ENCODE data around the gene HES7.
A peak's percentile ranks its signal among the peaks of the same experiment; 100 is the strongest.

The HES7 gene

DNA sequence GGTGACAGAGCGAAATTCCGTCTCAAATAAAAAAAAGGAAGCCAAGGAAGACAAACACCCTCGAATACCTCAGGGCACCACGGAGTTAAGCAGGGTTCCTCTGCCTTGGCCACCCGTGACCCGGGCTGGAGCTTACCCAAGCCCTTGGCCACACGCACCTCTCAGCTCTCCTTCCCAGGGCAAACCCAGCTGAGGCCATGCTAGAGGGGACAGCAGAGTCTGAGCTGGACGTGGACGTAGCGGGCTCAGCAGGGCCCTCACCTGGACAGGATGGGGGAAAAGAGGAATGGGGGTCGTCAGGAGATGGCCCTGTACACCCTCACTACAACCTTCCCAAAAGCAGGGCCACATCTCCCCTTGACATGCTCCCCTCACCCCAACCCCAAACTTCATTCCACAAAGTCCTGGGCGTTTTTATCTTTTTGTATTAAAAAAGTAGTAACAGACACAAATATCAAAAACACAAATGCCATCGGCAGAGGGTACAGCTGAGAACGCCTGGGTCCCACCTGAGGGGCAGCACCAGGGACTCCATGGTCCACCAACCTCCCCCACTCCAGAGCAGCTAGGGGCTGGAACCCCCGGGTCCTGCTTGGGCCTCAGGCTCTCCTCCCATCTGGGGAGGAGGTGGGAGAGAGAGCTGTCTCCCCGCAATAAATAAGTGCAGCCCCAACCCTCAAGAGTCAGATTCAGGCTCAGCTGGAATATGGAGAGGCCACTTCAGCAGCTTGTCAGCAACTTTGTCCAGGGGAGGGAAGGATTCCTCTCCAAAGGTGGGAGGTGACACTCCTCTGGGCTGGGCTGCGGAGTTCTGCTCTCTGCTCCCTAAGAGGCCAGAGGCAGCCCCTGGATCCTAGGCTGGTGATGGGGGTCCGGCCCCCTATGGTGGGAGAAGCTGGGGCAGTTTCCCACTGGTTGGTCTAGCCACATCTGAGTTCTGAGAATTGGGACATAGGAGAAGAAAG lies 16.4 kb upstream of the HES7 start:
- no peak for TF ChIP-seq TOX (CRISPR knock-in tag; IDR thresholded peaks at IDR 0.05; ENCODE audit: borderline replicate concordance)
- TF ChIP-seq ZFP30 (CRISPR knock-in tag; IDR thresholded peaks at IDR 0.05), result no peak
- no peak for TF ChIP-seq BACH2 (CRISPR knock-in tag; IDR thresholded peaks at IDR 0.05; ENCODE audit: borderline replicate concordance)
- TF ChIP-seq, protein P1, sequence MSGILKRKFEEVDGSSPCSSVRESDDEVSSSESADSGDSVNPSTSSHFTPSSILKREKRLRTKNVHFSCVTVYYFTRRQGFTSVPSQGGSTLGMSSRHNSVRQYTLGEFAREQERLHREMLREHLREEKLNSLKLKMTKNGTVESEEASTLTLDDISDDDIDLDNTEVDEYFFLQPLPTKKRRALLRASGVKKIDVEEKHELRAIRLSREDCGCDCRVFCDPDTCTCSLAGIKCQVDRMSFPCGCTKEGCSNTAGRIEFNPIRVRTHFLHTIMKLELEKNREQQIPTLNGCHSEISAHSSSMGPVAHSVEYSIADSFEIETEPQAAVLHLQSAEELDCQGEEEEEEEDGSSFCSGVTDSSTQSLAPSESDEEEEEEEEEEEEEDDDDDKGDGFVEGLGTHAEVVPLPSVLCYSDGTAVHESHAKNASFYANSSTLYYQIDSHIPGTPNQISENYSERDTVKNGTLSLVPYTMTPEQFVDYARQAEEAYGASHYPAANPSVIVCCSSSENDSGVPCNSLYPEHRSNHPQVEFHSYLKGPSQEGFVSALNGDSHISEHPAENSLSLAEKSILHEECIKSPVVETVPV (CRISPR knock-in tag; IDR thresholded peaks at IDR 0.05), result no peak
- no peak for ATAC-seq

DNA sequence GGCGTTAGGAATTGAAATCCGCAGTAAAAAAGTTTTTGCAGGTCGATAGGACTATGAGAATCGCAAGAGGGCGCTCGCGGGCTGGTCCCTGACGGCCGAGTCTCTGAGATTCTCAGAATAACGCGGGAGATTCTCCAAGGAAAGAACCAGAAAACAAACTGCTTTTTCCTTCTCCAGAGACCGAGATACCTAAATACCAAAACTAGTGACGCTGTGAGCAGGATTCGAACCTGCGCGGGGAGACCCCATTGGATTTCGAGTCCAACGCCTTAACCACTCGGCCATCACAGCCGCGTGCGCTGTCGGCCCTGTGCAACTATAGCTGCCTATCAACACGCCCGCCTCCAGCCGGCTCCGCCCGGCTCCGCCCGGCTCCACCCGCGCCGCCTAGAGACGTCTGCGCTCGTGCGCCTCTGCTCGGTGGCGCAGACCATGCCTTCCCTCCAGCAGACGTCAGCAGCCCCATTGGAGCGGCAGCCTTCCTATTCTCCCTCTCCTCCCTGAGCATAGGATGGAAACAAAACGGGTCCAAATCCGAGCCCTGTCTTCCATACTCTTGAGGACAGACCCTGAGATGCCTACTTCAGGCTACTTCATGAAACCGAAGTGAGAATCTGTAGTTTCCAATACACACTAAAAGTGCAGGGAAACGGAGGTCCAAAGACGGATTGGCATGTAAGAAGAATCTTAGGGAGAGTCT lies 14.9 kb upstream of the HES7 start:
- TF ChIP-seq, protein P2, sequence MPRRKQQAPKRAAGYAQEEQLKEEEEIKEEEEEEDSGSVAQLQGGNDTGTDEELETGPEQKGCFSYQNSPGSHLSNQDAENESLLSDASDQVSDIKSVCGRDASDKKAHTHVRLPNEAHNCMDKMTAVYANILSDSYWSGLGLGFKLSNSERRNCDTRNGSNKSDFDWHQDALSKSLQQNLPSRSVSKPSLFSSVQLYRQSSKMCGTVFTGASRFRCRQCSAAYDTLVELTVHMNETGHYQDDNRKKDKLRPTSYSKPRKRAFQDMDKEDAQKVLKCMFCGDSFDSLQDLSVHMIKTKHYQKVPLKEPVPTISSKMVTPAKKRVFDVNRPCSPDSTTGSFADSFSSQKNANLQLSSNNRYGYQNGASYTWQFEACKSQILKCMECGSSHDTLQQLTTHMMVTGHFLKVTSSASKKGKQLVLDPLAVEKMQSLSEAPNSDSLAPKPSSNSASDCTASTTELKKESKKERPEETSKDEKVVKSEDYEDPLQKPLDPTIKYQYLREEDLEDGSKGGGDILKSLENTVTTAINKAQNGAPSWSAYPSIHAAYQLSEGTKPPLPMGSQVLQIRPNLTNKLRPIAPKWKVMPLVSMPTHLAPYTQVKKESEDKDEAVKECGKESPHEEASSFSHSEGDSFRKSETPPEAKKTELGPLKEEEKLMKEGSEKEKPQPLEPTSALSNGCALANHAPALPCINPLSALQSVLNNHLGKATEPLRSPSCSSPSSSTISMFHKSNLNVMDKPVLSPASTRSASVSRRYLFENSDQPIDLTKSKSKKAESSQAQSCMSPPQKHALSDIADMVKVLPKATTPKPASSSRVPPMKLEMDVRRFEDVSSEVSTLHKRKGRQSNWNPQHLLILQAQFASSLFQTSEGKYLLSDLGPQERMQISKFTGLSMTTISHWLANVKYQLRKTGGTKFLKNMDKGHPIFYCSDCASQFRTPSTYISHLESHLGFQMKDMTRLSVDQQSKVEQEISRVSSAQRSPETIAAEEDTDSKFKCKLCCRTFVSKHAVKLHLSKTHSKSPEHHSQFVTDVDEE (CRISPR knock-in tag; IDR thresholded peaks at IDR 0.05), result 0 out of 2 replicates have a peak, but pooled peaks have one; percentile 58
- no peak for TF ChIP-seq ZC3H10 (CRISPR knock-in tag; IDR thresholded peaks at IDR 0.05)
- TF ChIP-seq, protein P3, sequence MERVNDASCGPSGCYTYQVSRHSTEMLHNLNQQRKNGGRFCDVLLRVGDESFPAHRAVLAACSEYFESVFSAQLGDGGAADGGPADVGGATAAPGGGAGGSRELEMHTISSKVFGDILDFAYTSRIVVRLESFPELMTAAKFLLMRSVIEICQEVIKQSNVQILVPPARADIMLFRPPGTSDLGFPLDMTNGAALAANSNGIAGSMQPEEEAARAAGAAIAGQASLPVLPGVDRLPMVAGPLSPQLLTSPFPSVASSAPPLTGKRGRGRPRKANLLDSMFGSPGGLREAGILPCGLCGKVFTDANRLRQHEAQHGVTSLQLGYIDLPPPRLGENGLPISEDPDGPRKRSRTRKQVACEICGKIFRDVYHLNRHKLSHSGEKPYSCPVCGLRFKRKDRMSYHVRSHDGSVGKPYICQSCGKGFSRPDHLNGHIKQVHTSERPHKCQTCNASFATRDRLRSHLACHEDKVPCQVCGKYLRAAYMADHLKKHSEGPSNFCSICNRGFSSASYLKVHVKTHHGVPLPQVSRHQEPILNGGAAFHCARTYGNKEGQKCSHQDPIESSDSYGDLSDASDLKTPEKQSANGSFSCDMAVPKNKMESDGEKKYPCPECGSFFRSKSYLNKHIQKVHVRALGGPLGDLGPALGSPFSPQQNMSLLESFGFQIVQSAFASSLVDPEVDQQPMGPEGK (CRISPR knock-in tag; IDR thresholded peaks at IDR 0.05; ENCODE audit: borderline replicate concordance), result no peak
- no peak for TF ChIP-seq ISL1 (CRISPR knock-in tag; IDR thresholded peaks at IDR 0.05)
- TF ChIP-seq ZFP3 (CRISPR knock-in tag; IDR thresholded peaks at IDR 0.05), result no peak
- no peak for TF ChIP-seq ZFP30 (CRISPR knock-in tag; IDR thresholded peaks at IDR 0.05)
- no peak for TF ChIP-seq TCF4 (CRISPR knock-in tag; IDR thresholded peaks at IDR 0.05; ENCODE audit: borderline replicate concordance)
- peak; percentile 87 for ATAC-seq

DNA sequence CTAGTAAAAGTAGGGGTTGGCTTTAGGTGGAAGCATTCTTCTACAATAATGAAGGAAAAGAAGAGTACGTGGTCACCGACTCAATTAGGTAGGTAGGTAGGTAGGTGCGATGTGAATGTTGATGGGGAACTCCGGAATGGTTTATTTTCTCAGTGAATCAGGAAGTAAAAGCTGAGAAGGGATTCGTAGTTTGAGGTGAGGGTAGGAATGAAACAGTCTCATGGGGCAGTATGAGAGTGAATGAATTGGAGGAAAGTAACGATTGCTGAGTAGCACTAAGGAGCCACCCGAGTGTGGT lies 14.4 kb upstream of the HES7 start:
- TF ChIP-seq, protein P2 (CRISPR knock-in tag; IDR thresholded peaks at IDR 0.05), result no peak
- TF ChIP-seq, protein P1 (CRISPR knock-in tag; IDR thresholded peaks at IDR 0.05), result no peak
- TF ChIP-seq GLIS3 (CRISPR knock-in tag; IDR thresholded peaks at IDR 0.05), result no peak
- TF ChIP-seq TOX (CRISPR knock-in tag; IDR thresholded peaks at IDR 0.05; ENCODE audit: borderline replicate concordance), result no peak
- ATAC-seq, result no peak

DNA sequence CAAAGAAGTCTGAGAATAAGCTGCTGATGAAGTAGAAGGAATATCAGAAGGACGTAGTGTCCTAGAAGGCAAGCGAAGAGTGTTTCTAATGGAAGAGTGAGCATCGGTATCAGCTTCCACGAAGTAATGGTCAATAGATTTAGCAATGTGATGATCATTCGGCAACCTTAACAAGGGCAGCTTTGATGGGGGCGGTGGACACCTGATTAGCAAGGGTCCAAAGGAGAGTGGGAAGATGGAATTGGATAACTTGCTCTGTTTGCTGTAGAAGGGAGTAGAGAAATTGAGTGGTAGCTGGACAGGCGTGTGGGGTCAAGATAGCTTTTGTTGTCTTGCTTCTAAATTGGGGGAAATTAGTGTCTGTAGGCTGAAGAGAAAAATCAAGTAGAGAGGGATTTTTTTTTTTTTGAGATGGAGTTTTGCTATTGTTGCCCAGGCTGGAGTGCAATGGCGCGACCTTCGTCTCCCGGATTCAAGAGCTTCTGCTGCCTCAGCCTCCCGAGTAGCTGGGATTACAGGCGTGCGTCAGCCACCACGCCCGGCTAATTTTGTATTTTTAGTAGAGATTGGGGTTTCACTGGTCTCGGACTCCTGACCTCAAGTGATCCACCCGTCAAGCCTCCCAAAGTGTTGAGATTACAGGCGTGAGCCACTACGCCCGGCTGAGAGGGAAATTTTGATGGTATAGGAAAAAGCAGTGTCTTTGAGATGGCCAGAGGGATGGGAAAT lies 13.9 kb upstream of the HES7 start:
- ATAC-seq, result no peak
- TF ChIP-seq ZNF565 (CRISPR knock-in tag; conservative IDR thresholded peaks at IDR 0.05; ENCODE audit: low read depth) (no peak), TCF4 (CRISPR knock-in tag; IDR thresholded peaks at IDR 0.05; ENCODE audit: borderline replicate concordance) (no peak), ESRRG (CRISPR knock-in tag; IDR thresholded peaks at IDR 0.05) (no peak), ZC3H10 (CRISPR knock-in tag; IDR thresholded peaks at IDR 0.05) (no peak), PPARA (CRISPR knock-in tag; IDR thresholded peaks at IDR 0.05; ENCODE audit: borderline replicate concordance) (no peak), RARB (CRISPR knock-in tag; IDR thresholded peaks at IDR 0.05) (no peak)
- TF ChIP-seq, protein P1 (CRISPR knock-in tag; IDR thresholded peaks at IDR 0.05), result no peak
- TF ChIP-seq, protein P4, sequence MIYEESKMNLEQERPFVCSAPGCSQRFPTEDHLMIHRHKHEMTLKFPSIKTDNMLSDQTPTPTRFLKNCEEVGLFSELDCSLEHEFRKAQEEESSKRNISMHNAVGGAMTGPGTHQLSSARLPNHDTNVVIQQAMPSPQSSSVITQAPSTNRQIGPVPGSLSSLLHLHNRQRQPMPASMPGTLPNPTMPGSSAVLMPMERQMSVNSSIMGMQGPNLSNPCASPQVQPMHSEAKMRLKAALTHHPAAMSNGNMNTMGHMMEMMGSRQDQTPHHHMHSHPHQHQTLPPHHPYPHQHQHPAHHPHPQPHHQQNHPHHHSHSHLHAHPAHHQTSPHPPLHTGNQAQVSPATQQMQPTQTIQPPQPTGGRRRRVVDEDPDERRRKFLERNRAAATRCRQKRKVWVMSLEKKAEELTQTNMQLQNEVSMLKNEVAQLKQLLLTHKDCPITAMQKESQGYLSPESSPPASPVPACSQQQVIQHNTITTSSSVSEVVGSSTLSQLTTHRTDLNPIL (CRISPR knock-in tag; IDR thresholded peaks at IDR 0.05; ENCODE audit: low read depth), result no peak
